IMR-90 (cell line): ENCODE results near the gene SLC44A1. TPM values are rescaled to one million over a fixed set of nuclear protein-coding genes. Genes with fewer than 3 reads are reported as not detected.

Source experiments
- ATAC-seq: fragments of 200-7000 bp; cut with Tn5 transposase; 2 replicates; pipeline ENCODE4 v1.9.1; 2020; ENCODE audit warnings: low read depth, mild to moderate bottlenecking, moderate library complexity
- BruUV-seq: library from RNA; stranded (reverse); fragments of 400-500 nt; replicated peaks from 2 replicates; lab custom pipeline; 2021; lab: Mats Ljungman, UMichigan
- CTCF ChIA-PET: fragments of 300-600 bp; formaldehyde crosslinking; extraction: SDS; loops from one replicate; lab custom pipeline; 2021; ENCODE audit warnings: antibody characterized with exemption; lab: Yijun Ruan, JAX
- POLR2A ChIA-PET: fragments of 300-600 bp; sonication (Branson Sonifier 250); formaldehyde crosslinking; loops from one replicate; lab custom pipeline; 2022; ENCODE audit warnings: antibody characterized with exemption; ENCODE audit not compliant: unreplicated experiment; lab: Charles Lee
- DNase-seq: peaks from one replicate; pipeline ENCODE4 v3.0.0; 2013
- H2AFZ ChIP-seq: replicated peaks from 2 replicates; pipeline ENCODE3; 2013; ENCODE audit warnings: low read length, mild to moderate bottlenecking; ENCODE audit not compliant: poor library complexity
- H2AK5ac ChIP-seq: 2 replicates; pipeline ENCODE4 v1.6.1; 2013; ENCODE audit warnings: low read depth, low read length, inconsistent platforms
- H2AK9ac ChIP-seq: replicated peaks from 2 replicates; pipeline ENCODE3; 2013; ENCODE audit warnings: mild to moderate bottlenecking, low read depth, low read length, moderate library complexity; ENCODE audit not compliant: poor library complexity
- H2BK120ac ChIP-seq: 2 replicates; pipeline ENCODE4 v1.6.1; 2013; ENCODE audit warnings: low read depth, low read length, inconsistent platforms
- H2BK15ac ChIP-seq: 3 replicates; pipeline ENCODE4 v1.6.1; 2013; ENCODE audit warnings: low read depth, low read length, inconsistent platforms
- H2BK20ac ChIP-seq: 2 replicates; pipeline ENCODE4 v1.6.1; 2013; ENCODE audit warnings: low read depth, mild to moderate bottlenecking, inconsistent platforms, low read length, moderate library complexity
- H2BK5ac ChIP-seq: 2 replicates; pipeline ENCODE4 v1.6.1; 2013; ENCODE audit warnings: mild to moderate bottlenecking, low read depth, low read length, inconsistent platforms; ENCODE audit not compliant: poor library complexity, severe bottlenecking
- H3K14ac ChIP-seq: replicated peaks from 2 replicates; pipeline ENCODE4 v1.6.1; 2013; ENCODE audit warnings: low read depth, low read length, inconsistent platforms
- H3K18ac ChIP-seq: 2 replicates; pipeline ENCODE4 v1.6.1; 2013; ENCODE audit warnings: low read depth, low read length, control low read depth
- H3K23ac ChIP-seq: 2 replicates; pipeline ENCODE4 v1.6.1; 2013; ENCODE audit warnings: low read depth, low read length, inconsistent platforms
- H3K27ac ChIP-seq: 2 replicates; pipeline ENCODE4 v1.5.1; 2013; ENCODE audit warnings: mild to moderate bottlenecking, control low read depth, low read length; ENCODE audit not compliant: insufficient read depth
- H3K27me3 ChIP-seq: 2 replicates; pipeline ENCODE4 v1.6.1; 2013; ENCODE audit warnings: low read length; ENCODE audit not compliant: control insufficient read depth, insufficient read depth
- H3K36me3 ChIP-seq: 2 replicates; pipeline ENCODE4 v1.6.1; 2013; ENCODE audit warnings: low read length, mixed read lengths; ENCODE audit not compliant: control insufficient read depth, insufficient read depth
- H3K4ac ChIP-seq: 2 replicates; pipeline ENCODE4 v1.6.1; 2013; ENCODE audit warnings: low read depth, low read length, inconsistent platforms
- H3K4me1 ChIP-seq: 2 replicates; pipeline ENCODE4 v1.6.1; 2013; ENCODE audit warnings: low read length, mixed read lengths; ENCODE audit not compliant: control insufficient read depth, insufficient read depth
- H3K4me2 ChIP-seq: 2 replicates; pipeline ENCODE4 v1.6.1; 2013; ENCODE audit warnings: low read depth, mild to moderate bottlenecking, control low read depth, low read length, moderate library complexity
- H3K4me3 ChIP-seq: 2 replicates; pipeline ENCODE4 v1.5.1; 2013; ENCODE audit warnings: low read depth, mild to moderate bottlenecking, control low read depth, low read length, moderate library complexity; ENCODE audit not compliant: insufficient read depth
- H3K56ac ChIP-seq: 2 replicates; pipeline ENCODE4 v1.6.1; 2013; ENCODE audit warnings: low read length, inconsistent platforms; ENCODE audit not compliant: insufficient read depth; ENCODE audit errors: extremely low read depth
- H3K79me1 ChIP-seq, 2 experiments: 2 replicates each; pipeline ENCODE4 v1.6.1; 2013; ENCODE audit warnings: low read length in 2 of 2, inconsistent platforms in 1 of 2, low read depth in 1 of 2
- H3K9ac ChIP-seq: 2 replicates; pipeline ENCODE4 v1.6.1; 2013; ENCODE audit warnings: low read depth, low read length, control low read depth
- H3K9me1 ChIP-seq: 2 replicates; pipeline ENCODE4 v1.6.1; 2013; ENCODE audit warnings: low read length, inconsistent platforms; ENCODE audit not compliant: insufficient read depth
- H3K9me3 ChIP-seq: 2 replicates; pipeline ENCODE4 v1.6.1; 2013; ENCODE audit warnings: low read length; ENCODE audit not compliant: control insufficient read depth, insufficient read depth
- H4K20me1 ChIP-seq: 2 replicates; pipeline ENCODE4 v1.6.1; 2013; ENCODE audit warnings: low read length, inconsistent platforms; ENCODE audit not compliant: insufficient read depth
- H4K5ac ChIP-seq: 2 replicates; pipeline ENCODE4 v1.6.1; 2013; ENCODE audit warnings: mild to moderate bottlenecking, low read depth, low read length, control low read depth
- H4K8ac ChIP-seq, 2 experiments: 2 replicates each; pipeline ENCODE4 v1.6.1; 2013; ENCODE audit warnings: low read depth in 2 of 2, low read length in 2 of 2, control low read depth in 1 of 2, inconsistent platforms in 1 of 2
- H4K91ac ChIP-seq: 2 replicates; pipeline ENCODE4 v1.6.1; 2013; ENCODE audit warnings: low read depth, low read length, inconsistent platforms; ENCODE audit not compliant: insufficient read depth
- BHLHE40 ChIP-seq: fragments of 150-350 bp; IDR thresholded peaks from 2 replicates; pipeline ENCODE4 v1.6.1; 2016; ENCODE audit warnings: mild to moderate bottlenecking, low read depth, low read length
- CEBPB ChIP-seq: IDR thresholded peaks from 2 replicates; pipeline ENCODE4 v1.6.1; 2012; ENCODE audit warnings: low read depth, low read length, improper control_type of control experiment
- CHD1 ChIP-seq: IDR thresholded peaks from 2 replicates; pipeline ENCODE4 v1.6.1; 2012; ENCODE audit warnings: low read depth, low read length, improper control_type of control experiment
- FOS ChIP-seq: fragments of 150-350 bp; IDR thresholded peaks from 2 replicates; pipeline ENCODE4 v1.6.1; 2016; ENCODE audit warnings: low read depth, low read length
- MAFK ChIP-seq: IDR thresholded peaks from 2 replicates; pipeline ENCODE4 v1.6.1; 2012; ENCODE audit warnings: low read depth, low read length, improper control_type of control experiment
- MAZ ChIP-seq: IDR thresholded peaks from 2 replicates; pipeline ENCODE4 v1.6.1; 2012; ENCODE audit warnings: low read depth, mild to moderate bottlenecking, low read length, improper control_type of control experiment, moderate library complexity, borderline replicate concordance
- MXI1 ChIP-seq: IDR thresholded peaks from 2 replicates; pipeline ENCODE4 v1.6.1; 2012; ENCODE audit warnings: low read depth, mild to moderate bottlenecking, low read length, moderate library complexity, borderline replicate concordance
- NFE2L2 ChIP-seq: fragments of 150-350 bp; IDR thresholded peaks from 2 replicates; pipeline ENCODE4 v1.6.1; 2016; ENCODE audit warnings: low read depth, mild to moderate bottlenecking, low read length
- POLR2A ChIP-seq: IDR thresholded peaks from 2 replicates; pipeline ENCODE4 v1.6.1; 2012; ENCODE audit warnings: mild to moderate bottlenecking, low read depth, low read length
- RAD21 ChIP-seq: IDR thresholded peaks from 2 replicates; pipeline ENCODE4 v1.6.1; 2012; ENCODE audit warnings: low read length, improper control_type of control experiment
- RCOR1 ChIP-seq: IDR thresholded peaks from 2 replicates; pipeline ENCODE4 v1.6.1; 2012; ENCODE audit warnings: mild to moderate bottlenecking, low read length, improper control_type of control experiment; ENCODE audit not compliant: insufficient replicate concordance
- RFX5 ChIP-seq: IDR thresholded peaks from 2 replicates; pipeline ENCODE4 v1.8.0; 2012; ENCODE audit warnings: low read depth, mild to moderate bottlenecking, low read length, moderate library complexity
- SMC3 ChIP-seq: fragments of 150-350 bp; IDR thresholded peaks from 2 replicates; pipeline ENCODE4 v1.6.1; 2016; ENCODE audit warnings: low read depth, mild to moderate bottlenecking, antibody characterized with exemption, low read length, moderate library complexity
- WGBS, 2 experiments: methylation state at CpG; one replicate each; pipeline versions ENCODE4 v1.1.5 to v1.1.7; 2013; ENCODE audit warnings: missing lambda C conversion rate in 2 of 2; ENCODE audit not compliant: insufficient read length in 1 of 2; ENCODE audit errors: extremely low coverage in 2 of 2; 5-methylcytosine and 5-hydroxymethylcytosine counted together
- dilution Hi-C: fragments of 300-500 bp; cut with HindIII; formaldehyde crosslinking; loops from one replicate; pipeline ENCODE4 v1.14.3; 2018; ENCODE audit warnings: low sequenced_read_pairs; ENCODE audit not compliant: unreplicated experiment
- in situ Hi-C: fragments of 300-500 bp; cut with MboI; formaldehyde crosslinking; loops from 3 replicates; pipeline ENCODE4 v1.14.3; 2019; ENCODE audit warnings: low sequenced_read_pairs, inconsistent platforms, mixed read lengths
- intact Hi-C: fragments of 100-400 bp; cut with micrococcal nuclease; formaldehyde crosslinking; loops from 2 replicates; pipeline ENCODE4 v1.10.0; 2022
- polyA plus RNA-seq, 3 experiments: library from polyadenylated mRNA; depleted of rRNA; stranded (reverse); fragments of >200 nt; gene quantifications; 2 replicates each; pipeline ENCODE4 v1.2.3, GENCODE V29; 2012; ENCODE audit warnings: low replicate concordance in 1 of 3
- total RNA-seq: library from RNA; depleted of rRNA; stranded (reverse); fragments of >200 nt; gene quantifications from 2 replicates; pipeline ENCODE4 v1.2.3, GENCODE V29; 2012
- TF ChIP-seq, protein P1 (sequence below): conservative IDR thresholded peaks from 2 replicates; pipeline ENCODE4 v1.5.1; 2012; ENCODE audit warnings: mild to moderate bottlenecking, low read depth, low read length, improper control_type of control experiment
- TF ChIP-seq, protein P2 (sequence below): fragments of 150-350 bp; IDR thresholded peaks from 2 replicates; pipeline ENCODE4 v1.6.1; 2017; ENCODE audit warnings: mild to moderate bottlenecking, antibody characterized with exemption, low read length, low read depth
- TF ChIP-seq, protein P3 (sequence below): fragments of 150-350 bp; IDR thresholded peaks from 2 replicates; pipeline ENCODE4 v1.6.1; 2016; ENCODE audit warnings: low read depth, mild to moderate bottlenecking, low read length, moderate library complexity, borderline replicate concordance

SLC44A1 gene
- total and polyA plus RNA-seq, 2 of the 4 experiments (the other 2 are of a cell fraction) = 5.2 to 21.7 TPM

DNA sequence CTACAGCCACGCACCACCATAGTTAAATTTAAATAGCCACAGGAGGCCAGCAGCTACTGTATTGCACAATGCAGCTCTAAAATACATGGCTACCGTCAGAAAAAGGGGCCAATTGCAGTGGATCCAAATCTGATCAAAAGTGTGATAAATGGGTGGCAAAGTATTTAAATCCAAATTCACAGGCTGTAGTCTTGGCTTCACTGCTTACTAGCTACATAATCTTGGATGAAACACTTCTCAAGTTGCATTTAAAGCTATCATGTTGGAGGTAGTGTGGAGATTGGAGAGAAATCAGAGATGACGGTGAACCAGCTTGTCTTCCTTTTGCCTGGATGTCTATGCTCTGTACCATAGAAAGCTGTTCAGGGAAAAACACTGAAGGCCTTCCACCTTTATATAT is 24.0 kb upstream of the SLC44A1 start:
- no peak overlapping the region for H2BK5ac ChIP-seq
- H4K5ac ChIP-seq = no peak overlapping the region
- H3K4me3 ChIP-seq = no peak overlapping the region
- no CpG with 5 or more reads among the region's 3 CpGs for WGBS, 2 experiments
- no peaks in the 10 kb centered on the region for H3K79me1 ChIP-seq
- dilution Hi-C loops = no loop called here
- ATAC-seq (no peak), DNase-seq (no peak)
- H2AFZ ChIP-seq = no peak overlapping the region
- H3K14ac ChIP-seq = no peak overlapping the region
- no peaks in the 10 kb centered on the region; the same call in none of the 2 replicates for H3K27me3 ChIP-seq
- H4K91ac ChIP-seq = no peak overlapping the region
- H3K36me3 ChIP-seq = no peaks in the 10 kb centered on the region
- H3K23ac ChIP-seq = no peak overlapping the region
- intact Hi-C loops = no loop called here
- 0 out of 2 replicates have a peak, but pooled peaks cover 4% of the 10 kb centered on the region for H3K9me1 ChIP-seq
- no peak overlapping the region for H3K18ac ChIP-seq
- H3K4ac ChIP-seq = no peak overlapping the region
- H2BK20ac ChIP-seq = no peak overlapping the region
- H2BK120ac ChIP-seq = no peak overlapping the region
- no peak overlapping the region for H2AK5ac ChIP-seq
- no peaks in the 10 kb centered on the region for H4K20me1 ChIP-seq
- no peak overlapping the region for H3K4me2 ChIP-seq
- ChIA-PET POLR2A (no interaction called here), CTCF (no interaction called here)
- H3K4me1 ChIP-seq = peaks cover 4% of the 10 kb centered on the region; the same call in 1 of the 2 replicates
- in situ Hi-C loops = no loop called here
- peaks cover 9% of the 10 kb centered on the region for H3K9me3 ChIP-seq
- H2AK9ac ChIP-seq = no peak overlapping the region
- no peak overlapping the region for H3K9ac ChIP-seq
- no peak for TF ChIP-seq RAD21
- no peak for TF ChIP-seq MAFK
- no peak for TF ChIP-seq CEBPB
- TF ChIP-seq, protein P1, sequence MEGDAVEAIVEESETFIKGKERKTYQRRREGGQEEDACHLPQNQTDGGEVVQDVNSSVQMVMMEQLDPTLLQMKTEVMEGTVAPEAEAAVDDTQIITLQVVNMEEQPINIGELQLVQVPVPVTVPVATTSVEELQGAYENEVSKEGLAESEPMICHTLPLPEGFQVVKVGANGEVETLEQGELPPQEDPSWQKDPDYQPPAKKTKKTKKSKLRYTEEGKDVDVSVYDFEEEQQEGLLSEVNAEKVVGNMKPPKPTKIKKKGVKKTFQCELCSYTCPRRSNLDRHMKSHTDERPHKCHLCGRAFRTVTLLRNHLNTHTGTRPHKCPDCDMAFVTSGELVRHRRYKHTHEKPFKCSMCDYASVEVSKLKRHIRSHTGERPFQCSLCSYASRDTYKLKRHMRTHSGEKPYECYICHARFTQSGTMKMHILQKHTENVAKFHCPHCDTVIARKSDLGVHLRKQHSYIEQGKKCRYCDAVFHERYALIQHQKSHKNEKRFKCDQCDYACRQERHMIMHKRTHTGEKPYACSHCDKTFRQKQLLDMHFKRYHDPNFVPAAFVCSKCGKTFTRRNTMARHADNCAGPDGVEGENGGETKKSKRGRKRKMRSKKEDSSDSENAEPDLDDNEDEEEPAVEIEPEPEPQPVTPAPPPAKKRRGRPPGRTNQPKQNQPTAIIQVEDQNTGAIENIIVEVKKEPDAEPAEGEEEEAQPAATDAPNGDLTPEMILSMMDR = no peak
- TF ChIP-seq, protein P2, sequence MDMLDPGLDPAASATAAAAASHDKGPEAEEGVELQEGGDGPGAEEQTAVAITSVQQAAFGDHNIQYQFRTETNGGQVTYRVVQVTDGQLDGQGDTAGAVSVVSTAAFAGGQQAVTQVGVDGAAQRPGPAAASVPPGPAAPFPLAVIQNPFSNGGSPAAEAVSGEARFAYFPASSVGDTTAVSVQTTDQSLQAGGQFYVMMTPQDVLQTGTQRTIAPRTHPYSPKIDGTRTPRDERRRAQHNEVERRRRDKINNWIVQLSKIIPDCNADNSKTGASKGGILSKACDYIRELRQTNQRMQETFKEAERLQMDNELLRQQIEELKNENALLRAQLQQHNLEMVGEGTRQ = no peak
- TF ChIP-seq POLR2A = no peak
- no peak for TF ChIP-seq MXI1
- no peak for TF ChIP-seq SMC3
- TF ChIP-seq CHD1 = no peak
- TF ChIP-seq FOS = no peak
- no peak for TF ChIP-seq RCOR1
- TF ChIP-seq NFE2L2 = no peak
- TF ChIP-seq RFX5 = no peak
- TF ChIP-seq, protein P3, sequence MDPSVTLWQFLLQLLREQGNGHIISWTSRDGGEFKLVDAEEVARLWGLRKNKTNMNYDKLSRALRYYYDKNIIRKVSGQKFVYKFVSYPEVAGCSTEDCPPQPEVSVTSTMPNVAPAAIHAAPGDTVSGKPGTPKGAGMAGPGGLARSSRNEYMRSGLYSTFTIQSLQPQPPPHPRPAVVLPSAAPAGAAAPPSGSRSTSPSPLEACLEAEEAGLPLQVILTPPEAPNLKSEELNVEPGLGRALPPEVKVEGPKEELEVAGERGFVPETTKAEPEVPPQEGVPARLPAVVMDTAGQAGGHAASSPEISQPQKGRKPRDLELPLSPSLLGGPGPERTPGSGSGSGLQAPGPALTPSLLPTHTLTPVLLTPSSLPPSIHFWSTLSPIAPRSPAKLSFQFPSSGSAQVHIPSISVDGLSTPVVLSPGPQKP = no peak
- TF ChIP-seq MAZ = no peak
- no peak for TF ChIP-seq BHLHE40
- H4K8ac ChIP-seq = no peak overlapping the region
- BruUV-seq = no TSS peak
- no peak overlapping the region for H3K27ac ChIP-seq
- no peak overlapping the region for H3K56ac ChIP-seq
- no peak overlapping the region for H2BK15ac ChIP-seq
